Activated CD4-positive, alpha-beta T cell treated with anti-CD3 and anti-CD28 coated beads, Interleukin-2, amount 50 U/mL, for 4 hours (primary cell): ENCODE data around the gene MATN1.
"Not testable (repeated sequence)": the region's sequence is repeated elsewhere in the genome, so short reads cannot be mapped to it uniquely, and the experiment has no call there.

ENCODE experiments used
- DNase-seq, 2 experiments: peaks; one replicate each; pipeline ENCODE4 v3.0.0-alpha.2; 2020

Gene MATN1

GRCh38 chr1:30693822-30694221, 29.6 kb downstream of the MATN1 start:
- DNase-seq: no peak

GRCh38 chr1:30693366-30693765, 30.0 kb downstream of the MATN1 start:
- no peak for DNase-seq

- DNase-seq: no peak
Observed at GRCh38 chr1:30692948-30693301, 30.5 kb downstream of the MATN1 start.

- DNase-seq: no peak
Observed at GRCh38 chr1:30692201-30692947, 31.0 kb downstream of the MATN1 start.

GRCh38 chr1:30691480-30691879, 31.9 kb downstream of the MATN1 start:
- no peak for DNase-seq

GRCh38 chr1:30689901-30690645, 33.3 kb downstream of the MATN1 start:
- no peak for DNase-seq

- DNase-seq: no peak
Observed at GRCh38 chr1:30688920-30689794, 34.2 kb downstream of the MATN1 start.

GRCh38 chr1:30688516-30688915, 34.9 kb downstream of the MATN1 start:
- not testable (repeated sequence) for DNase-seq

GRCh38 chr1:30687886-30688285, 35.5 kb downstream of the MATN1 start:
- no peak for DNase-seq

- DNase-seq: no peak
Observed at GRCh38 chr1:30686236-30686935, 37.0 kb downstream of the MATN1 start.

GRCh38 chr1:30685796-30686165, 37.6 kb downstream of the MATN1 start:
- DNase-seq: no peak

GRCh38 chr1:30684881-30685795, 38.2 kb downstream of the MATN1 start:
- DNase-seq: no peak

GRCh38 chr1:30684259-30684658, 39.1 kb downstream of the MATN1 start:
- no peak for DNase-seq

- no peak for DNase-seq
Observed at GRCh38 chr1:30683699-30684098, 39.7 kb downstream of the MATN1 start.

- DNase-seq: no peak
Observed at GRCh38 chr1:30682396-30683275, 40.7 kb downstream of the MATN1 start.

- DNase-seq: no peak
Observed at GRCh38 chr1:30681782-30682181, 41.6 kb downstream of the MATN1 start.

- DNase-seq: no peak
Observed at GRCh38 chr1:30680879-30681278, 42.5 kb downstream of the MATN1 start.

- DNase-seq: no peak
Observed at GRCh38 chr1:30680429-30680828, 43.0 kb downstream of the MATN1 start.

- DNase-seq: no peak
Observed at GRCh38 chr1:30679976-30680305, 43.4 kb downstream of the MATN1 start.

GRCh38 chr1:30679201-30679975, 44.0 kb downstream of the MATN1 start:
- DNase-seq: no peak
